Erythroblast (primary cell): ENCODE results near the gene PKN2.

ENCODE experiments used
- GATA1 ChIP-seq: IDR thresholded peaks from 2 replicates; pipeline ENCODE4 v1.6.1; 2011; ENCODE audit warnings: low read depth, mild to moderate bottlenecking, control low read depth, low read length, moderate library complexity
- POLR2A ChIP-seq: IDR thresholded peaks from 2 replicates; pipeline ENCODE4 v1.6.1; 2011; ENCODE audit warnings: mild to moderate bottlenecking, low read length

GRCh38 chr1:88783145-88783544 lies 99.1 kb downstream of the PKN2 start:
- TF ChIP-seq POLR2A (no peak), GATA1 (no peak)
